ENCODE data around the gene KRTAP10-2. TPM values are rescaled to one million over a fixed set of nuclear protein-coding genes. Genes with fewer than 3 reads are reported as not detected.
A peak's percentile ranks its signal among the peaks of the same experiment; 100 is the strongest.

Gene KRTAP10-2
- total RNA-seq, 1 experiment from 2014 or later = not detected

- Mint-ChIP-seq H3K4me1 (peaks cover 16 to 33% of the 10 kb centered on the region in 2 experiments), H3K27me3 (ENCODE audit: low read depth) (peaks cover 18% of the 10 kb centered on the region), H3K36me3 (ENCODE audit: insufficient read depth in 1 of 3, low read depth in 3 of 3) (peaks cover 0 to 28% (median 12%) of the 10 kb centered on the region in 3 experiments; a peak in 5 of 7 replicates), H3K9me3 (peaks cover 18 to 28% of the 10 kb centered on the region in 2 experiments), H3K4me3 (no peak overlapping the region), H3K27ac (no peak overlapping the region; a peak in 1 of 7 replicates)
- no peak overlapping the region for H3T11ph ChIP-seq (ENCODE audit: low read length)
- H3K14ac ChIP-seq (ENCODE audit: insufficient read depth, low read length) = no peak overlapping the region
- no peak overlapping the region for H3K9ac ChIP-seq (ENCODE audit: extremely low read depth, insufficient read length, low read length)
- no peaks in the 10 kb centered on the region for H3K4me1 ChIP-seq (ENCODE audit: insufficient read depth, low read length)
- no peak overlapping the region for H4K8ac ChIP-seq (replicated peaks; ENCODE audit: insufficient read length, low read depth, low read length)
- no peaks in the 10 kb centered on the region for H4K20me1 ChIP-seq (ENCODE audit: control insufficient read depth, insufficient read depth, insufficient read length)
- no peak overlapping the region for H3K4ac ChIP-seq (ENCODE audit: low read depth, low read length)
- peak; percentile 16 for DNase-seq
- no peak overlapping the region for H4K5ac ChIP-seq (ENCODE audit: insufficient read length, low read depth, low read length)
- no peak overlapping the region for H2BK12ac ChIP-seq (ENCODE audit: insufficient read length, low read depth, low read length)
- H3K79me1 ChIP-seq (ENCODE audit: insufficient read depth, low read depth, low read length, poor library complexity, severe bottlenecking) = no peaks in the 10 kb centered on the region
- H3K27me3 ChIP-seq (ENCODE audit: insufficient read depth, low read length) = no peaks in the 10 kb centered on the region
- H3K4me2 ChIP-seq (ENCODE audit: insufficient read depth, insufficient read length, low read length) = no peak overlapping the region
- no peaks in the 10 kb centered on the region for H3K79me2 ChIP-seq (ENCODE audit: insufficient read depth, low read length)
- H3K56ac ChIP-seq (ENCODE audit: insufficient read length, low read depth, low read length) = no peak overlapping the region
- no peak overlapping the region for H3K27ac ChIP-seq (ENCODE audit: insufficient read length, low read depth, low read length)
- no peak overlapping the region for H4K91ac ChIP-seq (ENCODE audit: insufficient read length, low read depth, low read length)
- H3K23ac ChIP-seq (ENCODE audit: insufficient read length, low read depth, low read length) = no peak overlapping the region
- H2BK5ac ChIP-seq (ENCODE audit: insufficient read length, low read length) = no peak overlapping the region
- H2AFZ ChIP-seq (ENCODE audit: low read length) = no peak overlapping the region
- no CpG with 5 or more reads among the region's 17 CpGs for WGBS (ENCODE audit: extremely low coverage, insufficient read length, low lambda C conversion rate)
- no peak overlapping the region for H3K18ac ChIP-seq (ENCODE audit: insufficient read length, low read depth, low read length)
- no peak overlapping the region for H2AK5ac ChIP-seq (ENCODE audit: insufficient read length, low read length)
- no peak overlapping the region for H2BK20ac ChIP-seq (ENCODE audit: low read depth, low read length, poor library complexity, severe bottlenecking)
- TF ChIP-seq CTCF (conservative IDR thresholded peaks at IDR 0.05) = no peak
- no peak overlapping the region for H2BK15ac ChIP-seq (ENCODE audit: low read depth, low read length)
- no peaks in the 10 kb centered on the region for H3K23me2 ChIP-seq (ENCODE audit: insufficient read length, low read depth, low read length, poor library complexity, severe bottlenecking)
- no peak overlapping the region for H2BK120ac ChIP-seq (ENCODE audit: low read depth, low read length, poor library complexity, severe bottlenecking)
- no peaks in the 10 kb centered on the region for H3K9me3 ChIP-seq (ENCODE audit: control insufficient read depth, low read depth, low read length)
These were observed 27.2 kb upstream of the KRTAP10-2 start for GRCh38 chr21:44578371-44579055.
